Skin of body (tissue), 2 donors: ENCODE measurements around the gene PDIA3. TPM values are rescaled to one million over a fixed set of nuclear protein-coding genes. Genes with fewer than 3 reads are reported as not detected.
"Not testable (repeated sequence)": the region's sequence is repeated elsewhere in the genome, so short reads cannot be mapped to it uniquely, and the experiment has no call there.

ENCODE experiments used
- DNase-seq: peaks from one replicate; lab custom pipeline; 2025; lab: John Stamatoyannopoulos, UW
- total RNA-seq: library from RNA; depleted of rRNA; stranded (reverse); fragments of >200 nt; gene quantifications from one replicate; pipeline ENCODE4 v1.2.3, GENCODE V29; 2014

PDIA3 gene
- total RNA-seq, 1 donor from 2014 or later = 88.7 TPM

DNA sequence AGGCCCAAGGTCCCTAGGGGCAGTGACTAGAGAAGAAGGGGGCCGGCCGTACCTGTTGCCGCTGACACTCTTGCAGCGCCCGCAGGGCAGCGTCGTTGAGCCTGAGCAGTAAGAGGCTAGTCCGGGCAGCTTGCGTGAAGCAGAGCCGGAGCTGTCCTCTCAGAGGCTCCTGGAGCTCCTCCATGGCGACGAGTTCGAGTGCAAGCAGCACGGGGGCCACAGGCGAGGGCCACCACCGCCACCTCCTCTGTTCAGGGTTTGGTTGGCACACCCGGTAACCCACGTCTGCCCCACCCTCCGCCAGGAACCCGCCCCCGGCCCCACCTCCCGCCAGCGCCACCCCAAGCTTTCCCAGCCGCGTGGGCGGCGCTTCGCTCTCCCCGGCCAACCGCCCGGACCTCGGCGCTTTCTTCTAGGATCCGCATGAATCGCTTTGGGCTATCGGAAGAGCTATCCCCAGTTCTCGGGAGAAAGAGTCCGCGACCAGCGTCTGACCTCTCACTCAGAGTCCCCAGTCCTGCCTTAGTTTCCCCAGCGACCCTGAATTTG is 30.6 kb downstream of the PDIA3 start, which contains the start of gene ELL3:
Gene ELL3, minus strand, starts transcription at position 249 of the 549 bp plus-strand sequence. Its CDS starts 65 bp downstream, at position 184.
- peak; percentile 66 for DNase-seq

DNA sequence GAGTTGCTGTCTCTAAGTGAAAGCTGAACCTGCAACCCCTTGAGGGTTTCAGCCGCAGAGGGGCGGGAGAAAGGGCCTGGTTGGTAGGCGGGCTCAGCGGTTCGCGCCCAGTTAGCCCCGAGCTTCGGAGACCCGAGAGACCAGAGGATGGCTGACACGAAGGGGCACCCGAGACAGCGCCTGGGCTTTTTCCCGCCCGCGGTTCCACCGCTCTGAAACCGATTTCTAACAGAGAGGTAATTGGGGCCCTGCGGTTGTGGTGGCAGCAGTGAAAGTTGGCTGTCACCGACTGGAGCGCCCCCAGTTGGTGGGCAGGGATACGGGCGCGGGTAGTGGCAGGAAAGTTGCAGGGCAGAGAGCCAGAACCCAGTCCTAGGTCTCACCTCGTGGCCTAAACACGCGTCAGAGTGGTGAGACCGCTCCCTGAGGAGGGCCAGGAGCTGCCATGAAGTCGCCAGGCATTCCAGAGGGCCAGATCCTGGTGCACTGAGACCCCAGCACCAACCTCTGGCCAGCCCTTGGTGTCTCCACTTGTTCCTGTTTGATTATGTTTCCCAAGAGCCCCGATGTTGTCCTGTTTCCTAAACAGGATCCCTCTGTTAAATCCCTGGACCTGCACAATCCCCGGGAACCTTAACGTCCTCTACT is 31.2 kb downstream of the PDIA3 start:
- peak; percentile 66 for DNase-seq

- no peak for DNase-seq
Observed at GRCh38 chr15:43779016-43779415, 32.8 kb downstream of the PDIA3 start.

DNA sequence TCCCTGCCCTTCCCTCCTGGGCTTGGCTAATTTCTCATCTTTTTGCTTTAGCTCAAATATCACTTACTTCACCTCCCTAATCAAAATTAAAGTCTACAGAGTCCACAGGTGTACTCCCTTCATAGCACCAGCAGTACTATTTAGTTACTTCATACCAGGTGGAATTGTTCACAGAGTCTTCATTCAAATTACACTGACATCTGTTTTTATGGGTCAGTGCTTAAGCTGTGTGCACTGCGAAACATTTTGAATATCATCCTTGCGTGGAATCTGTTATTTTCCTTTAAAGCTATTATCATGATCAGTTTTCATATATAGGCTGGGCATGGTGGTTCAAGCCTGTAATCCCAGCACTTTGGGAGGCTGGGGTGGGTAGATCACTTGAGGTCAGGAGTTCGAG is 43.2 kb downstream of the PDIA3 start:
- no peak for DNase-seq

- peak; percentile 100 for DNase-seq
Observed at GRCh38 chr15:43791993-43792760, 45.9 kb downstream of the PDIA3 start, which contains the start of gene SERF2. TSS of gene SERF2 (plus strand) at chr15:43792320. CDS start at chr15:43792377, 57 bp downstream.

GRCh38 chr15:43792761-43793476 is 46.7 kb downstream of the PDIA3 start:
- DNase-seq = peak; percentile 22

- DNase-seq = no peak
Observed at GRCh38 chr15:43793647-43794046, 47.4 kb downstream of the PDIA3 start.

GRCh38 chr15:43794269-43795037 is 48.2 kb downstream of the PDIA3 start:
- no peak for DNase-seq

DNA sequence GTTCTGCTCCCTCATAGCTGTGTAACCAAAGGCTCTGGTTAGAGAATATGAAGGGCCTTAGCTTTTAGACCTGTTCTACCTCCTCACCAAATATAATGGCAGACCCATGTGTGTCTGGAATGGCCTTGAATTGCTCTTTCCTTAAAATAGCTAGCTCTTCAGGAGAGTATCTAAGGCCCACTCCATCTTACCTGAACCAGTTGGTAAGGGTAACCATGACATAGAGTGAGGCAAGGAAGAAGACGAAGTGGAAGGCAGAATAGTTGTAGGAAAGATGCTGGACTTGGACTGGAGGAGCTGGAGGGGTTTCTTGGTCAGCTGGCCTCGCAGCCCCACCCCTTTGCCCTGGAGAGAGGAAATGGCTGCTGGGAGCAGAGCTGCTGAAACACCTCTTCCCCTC is 49.0 kb downstream of the PDIA3 start:
- DNase-seq = no peak

DNA sequence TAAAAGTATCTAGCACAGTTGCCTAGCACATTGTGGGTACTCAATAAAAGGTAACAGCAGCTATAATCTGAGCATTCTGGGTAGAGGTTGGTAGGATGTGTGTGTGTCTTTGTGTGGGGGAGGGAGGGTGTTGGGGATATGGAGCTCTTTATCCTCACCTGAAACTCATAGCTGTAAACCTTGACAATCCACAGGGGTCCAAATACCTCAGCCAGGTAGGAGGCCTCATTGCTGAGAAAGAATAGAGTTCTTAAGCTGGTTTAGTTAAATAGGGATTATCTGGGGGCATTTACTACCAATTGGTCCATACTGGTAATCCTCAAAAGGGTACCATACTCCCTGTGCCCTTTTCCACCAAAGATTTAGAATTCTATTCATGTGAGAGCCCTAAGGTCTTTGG is 49.8 kb downstream of the PDIA3 start:
- no peak for DNase-seq

- DNase-seq = no peak
Observed at GRCh38 chr15:43796566-43796965, 50.3 kb downstream of the PDIA3 start.

DNA sequence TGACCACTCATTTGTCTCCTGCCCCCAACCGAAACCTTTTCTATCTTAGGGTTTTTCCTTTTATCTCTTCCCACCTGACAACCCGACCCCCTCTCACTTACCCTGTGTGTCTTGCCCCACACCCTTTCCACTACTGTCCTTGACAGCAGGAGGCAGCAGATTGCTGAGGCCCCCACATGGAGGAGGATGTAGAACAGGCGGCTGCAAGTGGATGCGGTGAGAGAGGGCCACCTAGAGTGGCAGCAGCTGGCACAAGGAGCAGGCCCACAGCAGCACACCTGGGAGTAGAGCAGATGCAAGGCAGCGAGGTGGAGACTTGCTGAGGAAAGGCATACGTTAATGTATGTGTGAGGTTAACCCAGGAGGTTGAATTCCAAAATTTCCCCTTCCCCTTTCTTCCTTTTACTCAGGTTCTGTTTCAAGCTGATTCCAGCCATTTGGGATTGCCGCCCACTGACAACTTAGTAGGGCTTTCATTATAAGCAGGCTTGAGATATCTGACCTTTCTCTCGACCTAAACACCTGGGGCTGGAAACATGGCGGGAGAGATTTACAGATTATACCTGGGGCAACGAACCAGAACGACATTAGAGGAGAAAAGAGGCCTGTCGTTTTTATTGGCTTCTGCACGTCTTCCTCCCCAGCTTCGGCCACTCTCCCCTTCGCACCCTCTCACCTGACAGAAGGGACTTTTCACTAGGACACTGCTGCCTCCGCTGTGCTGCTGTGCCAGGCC is 53.1 kb downstream of the PDIA3 start:
- DNase-seq = no peak

GRCh38 chr15:43799945-43800285 is 53.7 kb downstream of the PDIA3 start, which contains the start of gene SERINC4:
TSS of gene SERINC4 (minus strand) at chr15:43800220. CDS start at chr15:43799986, 234 bp downstream.
- no peak for DNase-seq

DNA sequence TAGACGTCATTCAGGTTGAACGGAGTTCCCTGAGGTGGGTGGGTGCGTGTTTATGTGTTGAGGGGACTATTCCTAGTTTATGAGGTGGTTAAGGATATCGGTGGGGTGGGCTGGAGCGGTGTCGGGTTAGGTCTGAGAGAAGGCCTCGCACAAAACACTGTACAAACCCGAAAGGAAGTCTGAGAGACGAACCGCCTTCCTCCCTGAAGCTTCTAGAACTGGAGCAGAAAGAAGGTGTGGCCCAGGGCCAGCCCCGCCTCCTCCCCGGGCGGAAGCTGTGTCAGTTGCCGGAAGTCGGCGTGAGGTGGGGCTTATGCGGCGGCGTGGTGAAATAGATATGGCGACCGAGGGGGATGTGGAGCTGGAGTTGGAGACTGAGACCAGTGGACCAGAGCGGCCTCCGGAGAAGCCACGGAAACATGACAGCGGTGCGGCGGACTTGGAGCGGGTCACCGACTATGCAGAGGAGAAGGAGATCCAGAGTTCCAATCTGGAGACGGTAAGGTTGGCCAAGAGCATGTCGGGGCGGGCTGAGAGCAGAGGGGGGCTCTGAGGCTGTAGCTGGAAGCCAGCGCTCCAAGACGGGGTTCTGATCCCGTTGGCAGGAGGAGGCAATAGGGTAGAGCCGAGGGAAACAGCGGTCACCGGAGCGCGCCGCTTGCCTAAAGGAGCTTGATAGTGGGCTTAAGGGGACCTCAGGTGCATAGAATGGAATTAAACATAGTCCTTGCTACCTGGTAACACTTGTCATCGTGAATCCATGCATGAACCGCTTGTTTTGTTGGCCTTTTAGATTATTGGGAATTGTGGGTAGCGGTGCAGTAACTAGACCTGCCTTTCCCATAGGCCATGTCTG is 54.3 kb downstream of the PDIA3 start, which contains the start of gene HYPK:
Gene HYPK, plus strand, starts transcription at position 314 of the 856 bp plus-strand sequence. Its CDS starts 24 bp downstream, at position 338.
- peak; percentile 87 for DNase-seq

GRCh38 chr15:43802676-43803075 is 56.4 kb downstream of the PDIA3 start:
- not testable (repeated sequence) for DNase-seq

DNA sequence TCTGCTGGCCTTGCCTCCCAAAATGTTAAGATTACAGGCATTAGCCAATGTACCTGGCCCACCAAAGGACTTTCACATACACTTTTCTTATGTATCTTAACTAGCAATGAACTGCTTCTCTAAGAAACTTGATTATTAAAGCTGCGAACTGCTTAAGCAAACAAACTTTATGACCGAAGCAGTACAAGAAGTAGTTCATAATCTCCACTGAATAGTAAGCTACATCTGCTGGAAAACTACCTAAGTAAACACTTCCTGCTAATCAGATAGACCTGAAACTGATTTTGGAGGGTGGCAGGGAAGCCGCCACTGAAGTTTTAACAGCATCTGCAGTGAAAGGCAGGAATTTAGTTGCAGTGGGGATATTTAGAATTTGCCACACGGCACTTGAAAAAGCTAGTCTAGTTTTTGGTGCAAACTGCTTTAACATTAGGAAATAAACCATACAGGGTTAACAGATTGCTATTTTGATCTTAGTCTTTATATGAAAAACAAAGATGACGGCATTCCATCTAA is 62.3 kb downstream of the PDIA3 start:
- no peak for DNase-seq

- DNase-seq = no peak
Observed at GRCh38 chr15:43808960-43809678, 62.9 kb downstream of the PDIA3 start.

DNA sequence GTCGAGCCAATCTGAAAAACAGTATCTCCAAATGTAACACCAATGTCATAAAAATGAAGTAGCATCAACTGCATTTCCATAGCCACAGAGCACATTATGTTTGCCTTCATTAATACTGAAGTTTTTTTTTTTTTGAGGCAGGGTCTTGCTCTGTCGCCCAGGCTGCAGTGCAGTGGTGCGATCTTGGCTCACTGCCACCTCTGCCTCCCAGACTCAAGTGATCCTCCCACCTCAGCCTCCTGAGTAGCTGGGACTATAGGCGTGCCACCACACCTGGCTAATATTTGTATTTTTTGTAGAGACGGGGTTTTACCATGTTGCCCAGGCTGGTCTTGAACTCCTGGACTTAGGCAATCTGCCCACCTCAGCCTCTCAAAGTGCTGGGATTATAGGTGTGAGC is 68.8 kb downstream of the PDIA3 start:
- not testable (repeated sequence) for DNase-seq
